ENCODE data around the gene METTL15. TPM values are rescaled to one million over a fixed set of nuclear protein-coding genes. Genes with fewer than 3 reads are reported as not detected.
"Not testable (repeated sequence)": the region's sequence is repeated elsewhere in the genome, so short reads cannot be mapped to it uniquely, and the experiment has no call there.

The METTL15 gene
- total RNA-seq, 2 experiments from 2014 or later = 18.9 to 19.7 TPM

DNA sequence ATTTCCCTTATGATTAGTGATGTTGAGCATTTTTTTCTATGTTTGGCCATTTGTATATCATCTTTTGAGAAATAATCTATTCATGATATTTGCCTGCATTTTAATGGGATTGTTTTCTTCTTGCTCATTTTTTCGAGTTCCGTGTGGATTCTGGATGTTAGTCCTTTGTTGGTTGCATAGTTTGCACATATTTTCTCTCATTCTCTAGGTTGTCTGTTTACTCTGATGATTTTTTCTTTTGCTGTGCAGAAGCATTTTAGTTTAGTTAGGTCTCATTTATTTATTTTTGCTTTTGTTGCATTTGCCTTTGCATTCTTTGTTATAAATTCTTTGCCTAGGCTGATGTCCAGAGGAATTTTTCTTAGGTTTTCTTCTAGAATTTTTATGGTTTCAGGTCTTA, 87.3 kb downstream of the METTL15 start:
- peaks cover 8% of the 10 kb centered on the region; the same call in 1 of the 2 replicates for H3K9me3 ChIP-seq (ENCODE audit: low read length)
- H3K4me2 ChIP-seq (ENCODE audit: low read length) = no peak overlapping the region
- BruUV-seq (replicated peaks) = no TSS peak
- H2AFZ ChIP-seq (ENCODE audit: low read length) = no peak overlapping the region
- no peaks in the 10 kb centered on the region for H3K9me2 ChIP-seq (ENCODE audit: insufficient read depth, low read length)
- no peak overlapping the region for H3K4me3 ChIP-seq (ENCODE audit: low read depth, low read length, poor library complexity, severe bottlenecking)
- no peak for DNase-seq (ENCODE audit: low spot score)
- no peaks in the 10 kb centered on the region for H3K79me2 ChIP-seq (ENCODE audit: insufficient read depth, low read depth, low read length)
- H3K4me1 ChIP-seq (ENCODE audit: insufficient read depth, low read length, poor library complexity, severe bottlenecking) = no peaks in the 10 kb centered on the region
- CTCF ChIA-PET (ENCODE audit: unreplicated experiment) = no interaction called here
- no peaks in the 10 kb centered on the region for H4K20me1 ChIP-seq (ENCODE audit: insufficient read depth, low read length)
- H3K27ac ChIP-seq (ENCODE audit: low read depth, low read length, poor library complexity, severe bottlenecking) = no peak overlapping the region
- POLR2A ChIA-PET = no interaction called here
- intact Hi-C loops (cut with micrococcal nuclease; ENCODE audit: unreplicated experiment) = no loop called here
- TF ChIP-seq, protein P1, sequence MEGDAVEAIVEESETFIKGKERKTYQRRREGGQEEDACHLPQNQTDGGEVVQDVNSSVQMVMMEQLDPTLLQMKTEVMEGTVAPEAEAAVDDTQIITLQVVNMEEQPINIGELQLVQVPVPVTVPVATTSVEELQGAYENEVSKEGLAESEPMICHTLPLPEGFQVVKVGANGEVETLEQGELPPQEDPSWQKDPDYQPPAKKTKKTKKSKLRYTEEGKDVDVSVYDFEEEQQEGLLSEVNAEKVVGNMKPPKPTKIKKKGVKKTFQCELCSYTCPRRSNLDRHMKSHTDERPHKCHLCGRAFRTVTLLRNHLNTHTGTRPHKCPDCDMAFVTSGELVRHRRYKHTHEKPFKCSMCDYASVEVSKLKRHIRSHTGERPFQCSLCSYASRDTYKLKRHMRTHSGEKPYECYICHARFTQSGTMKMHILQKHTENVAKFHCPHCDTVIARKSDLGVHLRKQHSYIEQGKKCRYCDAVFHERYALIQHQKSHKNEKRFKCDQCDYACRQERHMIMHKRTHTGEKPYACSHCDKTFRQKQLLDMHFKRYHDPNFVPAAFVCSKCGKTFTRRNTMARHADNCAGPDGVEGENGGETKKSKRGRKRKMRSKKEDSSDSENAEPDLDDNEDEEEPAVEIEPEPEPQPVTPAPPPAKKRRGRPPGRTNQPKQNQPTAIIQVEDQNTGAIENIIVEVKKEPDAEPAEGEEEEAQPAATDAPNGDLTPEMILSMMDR (conservative IDR thresholded peaks at IDR 0.05; ENCODE audit: low read length) = no peak
- TF ChIP-seq EZH2phosphoT487 (IDR thresholded peaks at IDR 0.05; ENCODE audit: borderline replicate concordance, low read depth, low read length) = no peak
- H3K36me3 ChIP-seq (ENCODE audit: insufficient read depth, low read length) = 0 out of 2 replicates have a peak, but pooled peaks cover 4% of the 10 kb centered on the region

DNA sequence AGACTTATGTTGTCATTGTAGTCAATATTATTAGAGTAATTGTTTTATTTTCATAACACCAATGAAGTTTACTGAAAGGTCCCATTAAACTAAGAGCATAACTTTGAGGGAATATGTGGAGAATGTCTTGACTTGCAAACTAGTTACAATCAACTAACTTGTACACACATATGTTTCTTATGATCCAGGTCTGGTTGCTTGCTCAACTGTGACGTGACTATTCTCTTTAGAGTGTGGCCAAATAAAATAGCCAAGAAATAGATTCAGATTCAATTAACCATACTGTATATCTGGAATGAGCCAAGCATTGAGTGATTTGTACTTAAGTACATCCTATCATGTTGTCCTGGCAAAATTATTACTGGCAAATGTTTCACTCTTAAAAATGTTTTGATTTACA, 101.7 kb downstream of the METTL15 start:
- ChIA-PET POLR2A (no interaction called here), CTCF (ENCODE audit: unreplicated experiment) (no interaction called here)
- no peaks in the 10 kb centered on the region for H3K36me3 ChIP-seq (ENCODE audit: insufficient read depth, low read length)
- no peak overlapping the region for H3K4me3 ChIP-seq (ENCODE audit: low read depth, low read length, poor library complexity, severe bottlenecking)
- TF ChIP-seq, protein P1 (conservative IDR thresholded peaks at IDR 0.05; ENCODE audit: low read length) = no peak
- TF ChIP-seq EZH2phosphoT487 (IDR thresholded peaks at IDR 0.05; ENCODE audit: borderline replicate concordance, low read depth, low read length) = no peak
- no peak overlapping the region for H2AFZ ChIP-seq (ENCODE audit: low read length)
- H3K27ac ChIP-seq (ENCODE audit: low read depth, low read length, poor library complexity, severe bottlenecking) = no peak overlapping the region
- no peak overlapping the region for H3K4me2 ChIP-seq (ENCODE audit: low read length)
- no peaks in the 10 kb centered on the region for H3K4me1 ChIP-seq (ENCODE audit: insufficient read depth, low read length, poor library complexity, severe bottlenecking)
- H4K20me1 ChIP-seq (ENCODE audit: insufficient read depth, low read length) = no peaks in the 10 kb centered on the region
- DNase-seq (ENCODE audit: low spot score) = no peak
- intact Hi-C loops (cut with micrococcal nuclease; ENCODE audit: unreplicated experiment) = no loop called here
- H3K79me2 ChIP-seq (ENCODE audit: insufficient read depth, low read depth, low read length) = no peaks in the 10 kb centered on the region
- BruUV-seq (replicated peaks) = no TSS peak
- H3K9me2 ChIP-seq (ENCODE audit: insufficient read depth, low read length) = no peaks in the 10 kb centered on the region
- no peaks in the 10 kb centered on the region for H3K9me3 ChIP-seq (ENCODE audit: low read length)

DNA sequence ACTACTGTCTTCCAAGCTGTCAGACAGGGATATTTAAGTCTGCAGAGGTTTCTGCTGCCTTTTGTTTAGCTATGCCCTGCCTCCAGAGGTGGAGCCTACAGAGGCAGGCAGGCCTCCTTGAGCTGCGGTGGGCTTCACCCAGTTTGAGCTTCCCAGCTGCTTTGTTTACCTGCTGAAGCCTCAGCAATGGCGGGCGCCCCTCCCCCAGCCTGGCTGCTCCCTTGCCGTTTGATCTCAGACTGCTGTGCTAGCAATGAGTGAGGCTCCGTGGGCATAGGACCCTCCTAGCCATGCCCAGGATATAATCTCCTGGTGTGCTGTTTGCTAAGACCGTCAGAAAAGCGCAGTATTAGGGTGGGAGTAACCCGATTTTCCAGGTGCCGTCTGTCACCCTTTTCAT, 113.9 kb downstream of the METTL15 start:
- H3K4me1 ChIP-seq (ENCODE audit: insufficient read depth, low read length, poor library complexity, severe bottlenecking); H4K20me1 ChIP-seq (ENCODE audit: insufficient read depth, low read length); H3K4me2 ChIP-seq (ENCODE audit: low read length); H3K79me2 ChIP-seq (ENCODE audit: insufficient read depth, low read depth, low read length); H3K36me3 ChIP-seq (ENCODE audit: insufficient read depth, low read length); H2AFZ ChIP-seq (ENCODE audit: low read length); H3K9me3 ChIP-seq (ENCODE audit: low read length); H3K9me2 ChIP-seq (ENCODE audit: insufficient read depth, low read length); BruUV-seq (replicated peaks); H3K4me3 ChIP-seq (ENCODE audit: low read depth, low read length, poor library complexity, severe bottlenecking); DNase-seq (ENCODE audit: low spot score); CTCF ChIA-PET (ENCODE audit: unreplicated experiment); intact Hi-C loops (cut with micrococcal nuclease; ENCODE audit: unreplicated experiment); H3K27ac ChIP-seq (ENCODE audit: low read depth, low read length, poor library complexity, severe bottlenecking): not testable (repeated sequence)
- POLR2A ChIA-PET = interaction anchor here (0.7 kb wide), 1 partner anchor 20 kb away, joined by 3 read pairs; no protein-coding TSS in a partner anchor
